GM12872 (cell line): ENCODE measurements around the gene KCNK17.

Experiments
- CTCF ChIP-seq: IDR thresholded peaks from 3 replicates; pipeline ENCODE4 v1.5.1; 2011; ENCODE audit warnings: low read depth, mild to moderate bottlenecking, low read length, moderate library complexity; ENCODE audit not compliant: insufficient read depth

Gene KCNK17

GRCh38 chr6:39330476-39330875, 16.3 kb upstream of the KCNK17 start:
- no peak for TF ChIP-seq CTCF

GRCh38 chr6:39330057-39330456, 15.8 kb upstream of the KCNK17 start:
- no peak for TF ChIP-seq CTCF

GRCh38 chr6:39328066-39328465, 13.8 kb upstream of the KCNK17 start:
- TF ChIP-seq CTCF: no peak

- TF ChIP-seq CTCF: no peak
Measured at GRCh38 chr6:39327507-39327906, 13.3 kb upstream of the KCNK17 start.

- no peak for TF ChIP-seq CTCF
Measured at GRCh38 chr6:39322306-39322850, 8.2 kb upstream of the KCNK17 start, which contains the start of gene KCNK16. TSS of gene KCNK16 (minus strand) at chr6:39322702. CDS start at chr6:39322540, 162 bp downstream.

GRCh38 chr6:39321761-39322160, 7.5 kb upstream of the KCNK17 start:
- no peak for TF ChIP-seq CTCF

GRCh38 chr6:39320363-39320984, 6.3 kb upstream of the KCNK17 start:
- no peak for TF ChIP-seq CTCF
